Large intestine (tissue), 3 donors: ENCODE measurements around the gene HJV. TPM values are rescaled to one million over a fixed set of nuclear protein-coding genes. Genes with fewer than 3 reads are reported as not detected.

Experiments
- DNase-seq, 2 donors: peaks; one replicate each; pipeline versions ENCODE4 v3.0.0 to v3.0.0-alpha.2; 2013
- H3K27ac ChIP-seq: one replicate; pipeline ENCODE4 v1.5.1; 2013; ENCODE audit warnings: low read length
- H3K27me3 ChIP-seq: 2 replicates; pipeline ENCODE4 v1.6.1; 2013; ENCODE audit warnings: low read length; ENCODE audit not compliant: control insufficient read depth, insufficient read depth
- H3K36me3 ChIP-seq: 2 replicates; pipeline ENCODE4 v1.6.1; 2013; ENCODE audit warnings: low read length; ENCODE audit not compliant: control insufficient read depth, insufficient read depth
- H3K4me1 ChIP-seq: one replicate; pipeline ENCODE4 v1.6.1; 2013; ENCODE audit warnings: low read length; ENCODE audit not compliant: control insufficient read depth, insufficient read depth
- H3K4me3 ChIP-seq: one replicate; pipeline ENCODE4 v1.5.1; 2013; ENCODE audit warnings: low read length
- H3K9me3 ChIP-seq: one replicate; pipeline ENCODE4 v1.6.1; 2013; ENCODE audit warnings: mild to moderate bottlenecking, low read depth, low read length, moderate library complexity; ENCODE audit not compliant: control insufficient read depth
- WGBS: methylation state at CpG from one replicate; pipeline ENCODE4 v1.1.5; 2013; ENCODE audit warnings: low lambda C conversion rate; ENCODE audit not compliant: insufficient coverage; 5-methylcytosine and 5-hydroxymethylcytosine counted together
- polyA plus RNA-seq: library from polyadenylated mRNA; unstranded; fragments of 120-200 nt; gene quantifications from one replicate; pipeline ENCODE4 v1.2.1, GENCODE V29; 2013

HJV gene
- polyA plus RNA-seq, 1 donor: 0.46 TPM

DNA sequence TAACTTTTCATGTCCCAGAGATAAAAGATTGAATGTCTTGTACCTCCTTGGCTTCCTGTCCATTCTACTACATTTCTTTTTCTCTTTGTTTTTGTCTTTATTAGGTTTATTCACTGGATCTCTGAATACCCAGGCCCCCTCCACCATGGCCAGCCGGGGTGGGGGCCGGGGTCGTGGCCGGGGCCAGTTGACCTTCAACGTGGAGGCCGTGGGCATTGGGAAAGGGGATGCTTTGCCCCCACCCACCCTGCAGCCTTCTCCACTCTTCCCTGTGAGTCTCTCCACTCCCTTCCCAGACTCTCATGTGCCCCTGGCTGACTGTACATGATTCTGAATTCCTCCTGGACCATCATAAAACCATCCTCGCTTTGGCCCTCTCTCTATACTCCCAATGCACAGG lies 46.8 kb downstream of the HJV start:
- Histone ChIP-seq H3K4me3 (no peak overlapping the region), H3K27ac (no peak overlapping the region), H3K27me3 (no peaks in the 10 kb centered on the region), H3K9me3 (no peaks in the 10 kb centered on the region), H3K36me3 (no peaks in the 10 kb centered on the region), H3K4me1 (peaks cover 21% of the 10 kb centered on the region)
- no peak for DNase-seq
- no CpG with 5 or more reads among the region's 7 CpGs for WGBS

DNA sequence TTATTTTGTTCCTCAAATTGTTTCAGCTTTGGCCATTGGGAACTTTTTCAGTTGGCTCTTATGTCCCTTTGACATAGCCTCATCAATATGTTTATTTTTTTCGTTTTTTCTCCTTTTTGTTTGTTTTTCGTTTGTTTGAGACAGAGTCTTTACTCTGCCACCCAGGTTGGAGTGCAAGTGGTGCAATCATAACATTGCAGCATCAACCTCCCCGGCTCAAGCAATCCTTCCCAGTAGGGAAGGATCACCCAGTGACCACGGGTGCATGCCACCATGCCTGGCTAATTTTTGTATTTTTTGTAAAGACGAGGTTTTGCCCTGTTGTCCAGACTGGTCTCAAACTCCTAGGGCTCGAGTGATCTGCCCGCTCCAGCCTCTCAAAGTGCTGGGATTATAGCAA lies 49.0 kb downstream of the HJV start:
- 61% methylated on average over 2 of the region's 7 CpGs for WGBS
- Histone ChIP-seq H3K27ac (no peak overlapping the region), H3K4me3 (no peak overlapping the region), H3K4me1 (peaks cover under 1% of the 10 kb centered on the region), H3K9me3 (no peaks in the 10 kb centered on the region), H3K36me3 (no peaks in the 10 kb centered on the region), H3K27me3 (no peaks in the 10 kb centered on the region)
- DNase-seq: no peak

Other genes with a start within 250 kb of the HJV start
- 14.7 TPM for gene RNF115, start 197.6 kb downstream of the HJV start, polyA plus RNA-seq
- 26.1 TPM for gene POLR3C, start 197.5 kb downstream of the HJV start, polyA plus RNA-seq
- 5.1 TPM for gene NUDT17, start 176.1 kb downstream of the HJV start, polyA plus RNA-seq
- gene PIAS3, start 162.7 kb downstream of the HJV start, polyA plus RNA-seq: 25.6 TPM
- gene ANKRD35, start 135.9 kb downstream of the HJV start, polyA plus RNA-seq: 0.93 TPM
- 1.1 TPM for gene ITGA10, start 111.7 kb downstream of the HJV start, polyA plus RNA-seq
- 33.6 TPM for gene PEX11B, start 103.0 kb downstream of the HJV start, polyA plus RNA-seq
- 122 TPM for gene RBM8A, start 94.3 kb downstream of the HJV start, polyA plus RNA-seq
- 12.0 TPM for gene LIX1L, start 63.7 kb downstream of the HJV start, polyA plus RNA-seq
- gene ANKRD34A, start 57.2 kb downstream of the HJV start, polyA plus RNA-seq: 0.79 TPM
- gene POLR3GL, start 57.0 kb downstream of the HJV start, polyA plus RNA-seq: 29.6 TPM
- 607 TPM for gene TXNIP, start 25.2 kb downstream of the HJV start, polyA plus RNA-seq
- 0.79 TPM for gene NBPF10, start 123.1 kb upstream of the HJV start, polyA plus RNA-seq
- 9.6 TPM for gene NOTCH2NLA, start 207.3 kb upstream of the HJV start, polyA plus RNA-seq